Spleen (tissue), 11 donors: ENCODE data around the gene DPYSL3. TPM values are rescaled to one million over a fixed set of nuclear protein-coding genes. Genes with fewer than 3 reads are reported as not detected.

ENCODE experiments used
- DNase-seq: peaks from one replicate; pipeline ENCODE4 v3.0.0-alpha.2; 2020
- H3K27ac ChIP-seq, 8 donors: fragments of 200-600 bp; sonication (generic) in 7 of 8; 1 replicate in 4 of 8; 2 replicates in 4 of 8; pipeline versions ENCODE4 v1.5.0 to v1.8.0; 2016 to 2021; ENCODE audit warnings: inconsistent platforms in 4 of 8, mild to moderate bottlenecking in 4 of 8, moderate library complexity in 1 of 8
- H3K27me3 ChIP-seq, 7 donors: fragments of 200-600 bp; sonication (generic) in 6 of 7; replicated peaks in 1 of 7; 1 replicate in 4 of 7; 2 replicates in 3 of 7; pipeline versions ENCODE4 v1.5.0 to v1.8.0; 2016 to 2021; ENCODE audit warnings: inconsistent platforms in 3 of 7, mild to moderate bottlenecking in 1 of 7
- H3K36me3 ChIP-seq, 6 donors: fragments of 200-600 bp; sonication (generic) in 5 of 6; 1 replicate in 4 of 6; 2 replicates in 2 of 6; pipeline versions ENCODE4 v1.5.0 to v1.8.0; 2016 to 2021; ENCODE audit warnings: inconsistent platforms in 2 of 6
- H3K4me1 ChIP-seq, 6 donors: fragments of 200-600 bp; sonication (generic) in 5 of 6; 1 replicate in 3 of 6; 2 replicates in 3 of 6; pipeline versions ENCODE4 v1.5.0 to v1.8.0; 2016 to 2021; ENCODE audit warnings: inconsistent platforms in 3 of 6
- H3K4me3 ChIP-seq, 8 donors: fragments of 200-600 bp; sonication (generic) in 7 of 8; 1 replicate in 4 of 8; 2 replicates in 4 of 8; pipeline versions ENCODE4 v1.5.0 to v1.8.0; 2016 to 2021; ENCODE audit warnings: inconsistent platforms in 4 of 8, mild to moderate bottlenecking in 4 of 8, moderate library complexity in 2 of 8
- H3K9me3 ChIP-seq, 8 donors: fragments of 200-600 bp; sonication (generic) in 7 of 8; 1 replicate in 4 of 8; 2 replicates in 4 of 8; pipeline versions ENCODE4 v1.5.0 to v1.8.0; 2016 to 2021; ENCODE audit warnings: inconsistent platforms in 4 of 8
- POLR2A ChIP-seq, 3 donors: fragments of 450-650 bp; IDR thresholded peaks; one replicate each; pipeline ENCODE4 v1.5.1; 2017; ENCODE audit warnings: antibody characterized with exemption in 3 of 3, mild to moderate bottlenecking in 1 of 3
- POLR2AphosphoS5 ChIP-seq, 3 donors: sonication (generic); formaldehyde crosslinking; IDR thresholded peaks; one replicate each; pipeline ENCODE4 v1.5.1; 2017; ENCODE audit warnings: antibody characterized with exemption in 3 of 3
- WGBS, 5 donors: extraction: QIAGEN DNeasy Blood & Tissue Kit in 3 of 5; methylation state at CpG; one replicate each; pipeline versions ENCODE4 v1.1.5 to v1.1.7; 2013 to 2018; 5-methylcytosine and 5-hydroxymethylcytosine counted together
- intact Hi-C: fragments of 100-400 bp; cut with DNase I; formaldehyde crosslinking; loops from one replicate; pipeline ENCODE4 v1.15.0; 2023; ENCODE audit warnings: low total_unique reads
- polyA plus RNA-seq, 3 donors: library from polyadenylated mRNA; stranded (reverse); fragments of 200-250 nt; gene quantifications; one replicate each; pipeline ENCODE4 v1.2.1, GENCODE V29; 2013
- total RNA-seq, 7 donors: library from RNA; depleted of rRNA in 3 of 7; stranded (reverse); fragments of >200 nt in 3 of 7; fragmentation: NEBNext Ultra II Directional in 4 of 7; extraction: Animal tissue kit (Norgen Biotek cat#: 25700) in 4 of 7; gene quantifications; one replicate each; pipeline versions ENCODE4 v1.1.0 to v1.2.1, GENCODE V29; 2016 to 2021
- TF ChIP-seq, protein P1 (sequence below), 11 experiments: fragments of 200-600 bp in 7 of 11; fragments of 450-650 bp in 4 of 11; sonication (generic) in 4 of 11; IDR thresholded peaks in 8 of 11; conservative IDR thresholded peaks in 3 of 11; 1 replicate in 7 of 11; 2 replicates in 4 of 11; pipeline versions ENCODE4 v1.4.0 to v1.8.0; 2016 to 2021; ENCODE audit warnings: antibody characterized with exemption in 11 of 11, inconsistent platforms in 4 of 11, mild to moderate bottlenecking in 1 of 11
- donor health status: healthy with polysubstance abuse.
- donor health status: DM: no; HTN: no; CAD: no; lungs with moderate emphysema.
- donor health status: DM: no; HTN: no; CAD: no.
- donor health status: Bipolar disorder and iron deficiency.
- donor health status: healthy.
- donor health status: DM: no; HTN: no; CAD: no.
- donor health status: DM: yes; HTN: yes; CAD: no.

The DPYSL3 gene
- total and polyA plus RNA-seq, 10 donors: 10.0 to 58.2 (median 40.4) TPM

DNA sequence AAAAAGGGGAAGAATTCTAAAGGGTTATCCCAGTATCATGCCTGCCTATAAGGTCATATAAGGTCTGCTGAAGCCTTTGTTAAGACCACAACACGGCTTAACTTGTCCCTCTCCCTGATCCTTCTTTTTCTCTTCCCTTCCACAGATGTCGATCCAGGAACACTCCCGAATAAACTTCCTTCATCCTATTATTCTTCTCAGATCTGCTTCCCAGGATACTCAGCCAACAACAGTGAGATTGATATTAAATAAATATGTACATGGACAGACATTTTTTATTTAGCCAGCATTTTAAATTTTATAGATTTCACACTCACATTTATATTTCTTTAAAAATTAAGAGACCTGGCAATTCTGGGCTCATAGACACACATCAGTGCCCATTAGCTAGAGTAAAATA, 44.1 kb downstream of the DPYSL3 start:
- Histone ChIP-seq H3K36me3 (no peaks in the 10 kb centered on the region), H3K4me1 (peaks cover 0 to 8% (median 0%) of the 10 kb centered on the region in 6 donors), H3K27me3 (no peaks in the 10 kb centered on the region), H3K4me3 (no peak overlapping the region), H3K9me3 (no peaks in the 10 kb centered on the region), H3K27ac (no peak overlapping the region)
- WGBS, 5 donors: 66 to 94% (median 85%) methylated on average over 3 of the region's 3 CpGs
- no peak for DNase-seq
- TF ChIP-seq, protein P1, sequence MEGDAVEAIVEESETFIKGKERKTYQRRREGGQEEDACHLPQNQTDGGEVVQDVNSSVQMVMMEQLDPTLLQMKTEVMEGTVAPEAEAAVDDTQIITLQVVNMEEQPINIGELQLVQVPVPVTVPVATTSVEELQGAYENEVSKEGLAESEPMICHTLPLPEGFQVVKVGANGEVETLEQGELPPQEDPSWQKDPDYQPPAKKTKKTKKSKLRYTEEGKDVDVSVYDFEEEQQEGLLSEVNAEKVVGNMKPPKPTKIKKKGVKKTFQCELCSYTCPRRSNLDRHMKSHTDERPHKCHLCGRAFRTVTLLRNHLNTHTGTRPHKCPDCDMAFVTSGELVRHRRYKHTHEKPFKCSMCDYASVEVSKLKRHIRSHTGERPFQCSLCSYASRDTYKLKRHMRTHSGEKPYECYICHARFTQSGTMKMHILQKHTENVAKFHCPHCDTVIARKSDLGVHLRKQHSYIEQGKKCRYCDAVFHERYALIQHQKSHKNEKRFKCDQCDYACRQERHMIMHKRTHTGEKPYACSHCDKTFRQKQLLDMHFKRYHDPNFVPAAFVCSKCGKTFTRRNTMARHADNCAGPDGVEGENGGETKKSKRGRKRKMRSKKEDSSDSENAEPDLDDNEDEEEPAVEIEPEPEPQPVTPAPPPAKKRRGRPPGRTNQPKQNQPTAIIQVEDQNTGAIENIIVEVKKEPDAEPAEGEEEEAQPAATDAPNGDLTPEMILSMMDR (IDR thresholded peaks at IDR 0.05 in 8 of 11, conservative IDR thresholded peaks at IDR 0.05 in 3 of 11): no peak
- no peak for TF ChIP-seq POLR2A (IDR thresholded peaks at IDR 0.05)
- TF ChIP-seq POLR2AphosphoS5 (IDR thresholded peaks at IDR 0.05): no peak
- intact Hi-C loops: no loop called here

DNA sequence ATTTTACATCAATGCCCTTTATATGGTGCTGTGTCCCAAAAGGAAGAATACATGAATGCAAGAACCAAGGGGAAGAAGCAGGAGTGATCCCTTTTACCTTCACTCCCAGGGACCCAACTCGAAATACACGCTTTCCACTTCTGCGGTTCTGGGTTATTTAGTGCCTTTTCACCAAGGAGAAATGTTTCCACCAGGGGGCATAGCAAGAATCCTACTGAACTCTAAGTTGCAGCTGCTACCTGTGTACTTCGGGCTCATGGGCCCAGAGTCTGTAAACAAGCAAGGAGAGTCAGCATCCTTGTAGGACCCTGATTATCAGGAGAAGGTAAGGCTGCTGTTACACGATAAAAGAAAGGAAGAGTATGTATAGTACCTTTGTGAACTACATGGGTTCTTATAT, 45.7 kb downstream of the DPYSL3 start:
- H3K4me1 ChIP-seq: peaks cover 0 to 8% (median 0%) of the 10 kb centered on the region in 6 donors
- DNase-seq: no peak

DNA sequence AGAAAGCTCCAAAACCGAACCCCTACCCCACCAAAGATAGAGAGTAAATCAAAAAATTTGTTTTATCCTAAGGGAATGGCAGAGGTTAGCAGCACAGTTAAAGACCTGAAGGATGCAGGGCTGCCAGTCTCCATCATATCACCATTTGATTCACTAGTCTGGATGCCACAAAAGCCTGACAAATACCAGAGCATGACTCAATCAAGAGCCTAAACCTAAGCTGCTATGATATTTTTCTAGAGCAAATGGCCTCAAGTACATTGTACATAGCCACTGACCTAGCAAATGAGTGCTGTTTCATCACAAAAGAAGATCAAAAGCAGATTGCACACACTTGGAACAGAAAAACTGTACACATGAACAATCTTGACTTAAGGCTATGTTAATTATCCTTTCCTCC, 48.0 kb downstream of the DPYSL3 start:
- no peak for DNase-seq
- Histone ChIP-seq H3K36me3 (no peaks in the 10 kb centered on the region), H3K27me3 (peaks cover 0 to 5% (median 0%) of the 10 kb centered on the region in 7 donors), H3K9me3 (no peaks in the 10 kb centered on the region), H3K27ac (no peak overlapping the region), H3K4me1 (peaks cover 0 to 7% (median 0%) of the 10 kb centered on the region in 6 donors), H3K4me3 (no peak overlapping the region)
- TF ChIP-seq, protein P1 (IDR thresholded peaks at IDR 0.05 in 8 of 11, conservative IDR thresholded peaks at IDR 0.05 in 3 of 11): no peak
- TF ChIP-seq POLR2A (IDR thresholded peaks at IDR 0.05): no peak
- TF ChIP-seq POLR2AphosphoS5 (IDR thresholded peaks at IDR 0.05): no peak
- intact Hi-C loops: no loop called here
- 70 to 96% (median 88%) methylated on average over 1 of the region's 1 CpG for WGBS, 5 donors

More for the DNA sequence above, 45.7 kb downstream of the DPYSL3 start:
- Histone ChIP-seq H3K4me3 (no peak overlapping the region), H3K27me3 (no peaks in the 10 kb centered on the region), H3K36me3 (no peaks in the 10 kb centered on the region), H3K9me3 (no peaks in the 10 kb centered on the region), H3K27ac (no peak overlapping the region)
- TF ChIP-seq POLR2AphosphoS5 (IDR thresholded peaks at IDR 0.05) (no peak), POLR2A (IDR thresholded peaks at IDR 0.05) (no peak)
- TF ChIP-seq, protein P1 (IDR thresholded peaks at IDR 0.05 in 8 of 11, conservative IDR thresholded peaks at IDR 0.05 in 3 of 11): peak in 7 of 11 experiments; percentile 23 to 57 (median 48)
- intact Hi-C loops: no loop called here
- WGBS, 5 donors: 51 to 67% (median 59%) methylated on average over 5 of the region's 5 CpGs

DNA sequence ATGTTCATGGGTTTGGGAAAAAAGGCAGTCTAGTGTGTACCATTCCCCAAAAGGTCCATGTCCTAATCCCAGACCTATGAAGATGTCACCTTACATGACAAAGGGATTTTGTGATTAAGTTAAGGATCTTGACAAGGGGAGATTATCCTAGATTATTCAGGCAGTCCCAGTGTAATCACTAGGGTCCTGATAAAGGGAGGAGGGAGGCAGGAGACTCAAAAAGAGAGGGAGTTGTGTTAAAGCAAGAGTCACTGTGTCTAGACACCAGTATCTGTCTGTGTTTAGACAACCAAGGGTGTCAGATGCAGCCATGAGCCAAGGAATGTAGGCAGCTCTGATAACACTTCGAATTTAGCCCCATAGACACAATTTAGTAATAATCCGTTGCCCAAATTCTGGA, 49.5 kb downstream of the DPYSL3 start:
- 80 to 96% (median 82%) methylated on average over 2 of the region's 2 CpGs for WGBS, 5 donors
- Histone ChIP-seq H3K4me1 (peaks cover 0 to 6% (median under 1%) of the 10 kb centered on the region in 6 donors), H3K27ac (no peak overlapping the region), H3K9me3 (no peaks in the 10 kb centered on the region), H3K36me3 (no peaks in the 10 kb centered on the region), H3K27me3 (peaks cover 0 to 17% (median 0%) of the 10 kb centered on the region in 7 donors), H3K4me3 (no peak overlapping the region)
- no peak for DNase-seq
- intact Hi-C loops: no loop called here
- TF ChIP-seq POLR2AphosphoS5 (IDR thresholded peaks at IDR 0.05) (no peak), POLR2A (IDR thresholded peaks at IDR 0.05) (no peak)

DNA sequence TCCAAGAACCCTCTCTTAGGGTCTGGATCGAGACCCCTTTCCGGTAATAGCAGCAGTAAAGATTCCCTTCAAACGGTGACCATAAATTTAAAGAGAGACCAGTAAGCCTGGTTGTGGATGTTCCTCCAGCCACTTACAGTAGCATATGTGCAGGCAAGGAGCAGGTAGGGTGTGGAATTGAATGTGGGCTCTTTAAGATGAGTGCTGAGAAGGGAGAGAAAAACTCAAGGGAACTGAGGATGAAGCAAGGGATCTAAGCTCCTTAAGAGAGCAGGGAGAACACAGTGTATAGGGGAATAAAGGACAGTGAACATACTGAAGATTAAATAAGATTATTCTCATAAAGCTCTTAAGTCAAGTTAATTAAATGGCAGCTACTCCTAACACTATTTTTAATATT, 51.3 kb downstream of the DPYSL3 start:
- no peaks in the 10 kb centered on the region for H3K36me3 ChIP-seq
- no peak overlapping the region for H3K4me3 ChIP-seq
- peaks cover 0 to 35% (median 11%) of the 10 kb centered on the region in 7 donors for H3K27me3 ChIP-seq
- no peak for DNase-seq
- H3K4me1 ChIP-seq: peaks cover 0 to 21% (median 13%) of the 10 kb centered on the region in 6 donors
- intact Hi-C loops: no loop called here
- TF ChIP-seq, protein P1 (IDR thresholded peaks at IDR 0.05 in 8 of 11, conservative IDR thresholded peaks at IDR 0.05 in 3 of 11): no peak
- TF ChIP-seq POLR2AphosphoS5 (IDR thresholded peaks at IDR 0.05) (no peak), POLR2A (IDR thresholded peaks at IDR 0.05) (no peak)
- H3K27ac ChIP-seq: no peak overlapping the region
- WGBS, 5 donors: 77 to 98% (median 93%) methylated on average over 3 of the region's 3 CpGs
- no peaks in the 10 kb centered on the region for H3K9me3 ChIP-seq
